Measurements from ENCODE around the gene ABCA4.

The ABCA4 gene

GRCh38 chr1:94050675-94051074 is 70.3 kb downstream of the ABCA4 start:
- TF ChIP-seq CTCF (IDR thresholded peaks at IDR 0.05; ENCODE audit: borderline replicate concordance, control extremely low read depth, extremely low read depth, insufficient read depth, missing control alignments) = no peak
- in situ Hi-C loops (cut with MboI; ENCODE audit: low sequenced_read_pairs, unreplicated experiment) = no loop called here
- no peak for DNase-seq (ENCODE audit: low spot score)

GRCh38 chr1:94050254-94050653 is 70.7 kb downstream of the ABCA4 start:
- no peak for DNase-seq (ENCODE audit: low spot score)
- TF ChIP-seq CTCF (IDR thresholded peaks at IDR 0.05; ENCODE audit: borderline replicate concordance, control extremely low read depth, extremely low read depth, insufficient read depth, missing control alignments) = no peak
- in situ Hi-C loops (cut with MboI; ENCODE audit: low sequenced_read_pairs, unreplicated experiment) = no loop called here

GRCh38 chr1:94049791-94050190 is 71.2 kb downstream of the ABCA4 start:
- in situ Hi-C loops (cut with MboI; ENCODE audit: low sequenced_read_pairs, unreplicated experiment) = loop anchor here (10.0 kb wide), 1 partner anchor 765 kb away; no protein-coding TSS in a partner anchor
- DNase-seq (ENCODE audit: low spot score) = no peak
- no peak for TF ChIP-seq CTCF (IDR thresholded peaks at IDR 0.05; ENCODE audit: borderline replicate concordance, control extremely low read depth, extremely low read depth, insufficient read depth, missing control alignments)

- in situ Hi-C loops (cut with MboI; ENCODE audit: low sequenced_read_pairs, unreplicated experiment) = loop anchor here (10.0 kb wide), 1 partner anchor 766 kb away; no protein-coding TSS in a partner anchor
Observed at GRCh38 chr1:94048413-94049164, 72.4 kb downstream of the ABCA4 start.

GRCh38 chr1:94047949-94048348 is 73.0 kb downstream of the ABCA4 start:
- DNase-seq (ENCODE audit: low spot score) = no peak
- TF ChIP-seq CTCF (IDR thresholded peaks at IDR 0.05; ENCODE audit: borderline replicate concordance, control extremely low read depth, extremely low read depth, insufficient read depth, missing control alignments) = no peak
- in situ Hi-C loops (cut with MboI; ENCODE audit: low sequenced_read_pairs, unreplicated experiment) = loop anchor here (10.0 kb wide), 1 partner anchor 767 kb away; no protein-coding TSS in a partner anchor

More at GRCh38 chr1:94048413-94049164, 72.4 kb downstream of the ABCA4 start:
- no peak for TF ChIP-seq CTCF (IDR thresholded peaks at IDR 0.05; ENCODE audit: borderline replicate concordance, control extremely low read depth, extremely low read depth, insufficient read depth, missing control alignments)
- no peak for DNase-seq (ENCODE audit: low spot score)

- in situ Hi-C loops (cut with MboI; ENCODE audit: low sequenced_read_pairs, unreplicated experiment) = loop anchor here (10.0 kb wide), 1 partner anchor 769 kb away; no protein-coding TSS in a partner anchor
- peak; percentile 61 for DNase-seq (ENCODE audit: low spot score)
- peak; percentile 37 for TF ChIP-seq CTCF (IDR thresholded peaks at IDR 0.05; ENCODE audit: borderline replicate concordance, control extremely low read depth, extremely low read depth, insufficient read depth, missing control alignments)
Observed at GRCh38 chr1:94045465-94046056, 75.4 kb downstream of the ABCA4 start.

Measured in GM13976 (cell line).